ENCODE data around the gene MAML3. TPM values are rescaled to one million over a fixed set of nuclear protein-coding genes. Genes with fewer than 3 reads are reported as not detected.

The MAML3 gene
- total and polyA plus RNA-seq, 2 of the 13 experiments (the other 11 are each of a cell fraction or from before 2014, with no cell fraction given) = 0.05 to 0.13 TPM

DNA sequence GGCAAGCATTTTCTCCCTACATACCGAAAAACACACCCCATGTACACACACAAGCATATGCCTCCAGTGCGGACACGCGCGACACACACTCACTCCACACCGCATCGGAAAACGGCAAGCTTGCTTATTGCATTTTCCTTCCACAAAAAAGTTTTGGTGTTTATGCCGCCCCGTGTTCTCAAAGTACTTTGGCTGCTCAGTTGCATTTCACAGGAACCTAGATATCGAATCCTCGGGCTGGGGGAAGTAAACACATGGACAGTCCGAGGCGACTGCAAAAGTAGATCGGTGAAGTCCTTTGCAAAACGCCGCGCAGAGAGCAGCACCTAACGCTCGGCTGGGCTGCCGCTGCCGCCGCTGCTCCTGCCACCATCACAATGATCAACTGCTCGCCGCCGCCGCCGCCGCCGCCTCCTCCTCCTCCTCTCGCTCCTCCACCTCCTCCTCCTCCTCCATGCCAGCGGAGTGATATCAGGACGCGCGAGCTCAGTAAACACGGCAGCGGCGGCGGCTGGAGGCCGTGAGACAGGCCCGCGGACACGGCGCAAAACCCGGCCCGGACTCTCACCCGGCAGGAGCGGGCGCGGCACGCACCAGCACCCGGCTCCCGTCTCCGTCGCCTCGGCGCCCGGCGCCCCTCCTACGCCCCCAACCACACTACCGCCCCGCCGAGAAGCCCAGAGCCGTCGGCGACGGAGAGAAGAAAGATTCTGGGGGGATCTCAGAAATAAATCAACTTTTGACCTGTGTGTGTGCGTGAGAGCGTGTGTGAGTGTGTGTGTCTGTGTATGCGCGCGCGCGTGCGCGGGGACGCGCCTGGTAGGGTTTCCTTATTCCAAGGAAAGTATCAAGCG lies at the start of gene MAML3 (continued):
- TF ChIP-seq, protein P1, sequence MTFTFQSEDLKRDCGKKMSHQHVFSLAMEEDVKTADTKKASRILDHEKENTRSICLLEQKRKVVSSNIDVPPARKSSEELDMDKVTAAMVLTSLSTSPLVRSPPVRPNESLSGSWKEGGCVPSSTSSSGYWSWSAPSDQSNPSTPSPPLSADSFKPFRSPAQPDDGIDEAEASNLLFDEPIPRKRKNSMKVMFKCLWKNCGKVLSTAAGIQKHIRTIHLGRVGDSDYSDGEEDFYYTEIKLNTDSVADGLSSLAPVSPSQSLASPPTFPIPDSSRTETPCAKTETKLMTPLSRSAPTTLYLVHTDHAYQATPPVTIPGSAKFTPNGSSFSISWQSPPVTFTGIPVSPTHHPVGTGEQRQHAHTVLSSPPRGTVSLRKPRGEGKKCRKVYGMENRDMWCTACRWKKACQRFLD (CRISPR knock-in tag; IDR thresholded peaks at IDR 0.05; ENCODE audit: borderline replicate concordance) = no peak
- TF ChIP-seq RXRA (CRISPR knock-in tag; IDR thresholded peaks at IDR 0.05) (peak; percentile 66; the same call in 1 of the 2 replicates), THAP7 (CRISPR knock-in tag; IDR thresholded peaks at IDR 0.05) (no peak), CBX2 (IDR thresholded peaks at IDR 0.05; ENCODE audit: low read depth, low read length) (no peak), CBX2 (CRISPR knock-in tag; IDR thresholded peaks at IDR 0.05; ENCODE audit: low read depth) (peak; percentile 93; the same call in 1 of the 2 replicates), SRSF1 (optimal IDR thresholded peaks at IDR 0.05; ENCODE audit: low read depth, low read length) (peak; percentile 44), SALL1 (CRISPR knock-in tag; IDR thresholded peaks at IDR 0.05) (peak; percentile 86), ZNF740 (CRISPR knock-in tag; IDR thresholded peaks at IDR 0.05) (0 out of 2 replicates have a peak, but pooled peaks have one; percentile 27), GZF1 (CRISPR knock-in tag; IDR thresholded peaks at IDR 0.05) (no peak), PITX1 (CRISPR knock-in tag; IDR thresholded peaks at IDR 0.05) (no peak), NFKB2 (CRISPR knock-in tag; IDR thresholded peaks at IDR 0.05; ENCODE audit: borderline replicate concordance) (peak; percentile 89; the same call in 1 of the 2 replicates), JUNB (CRISPR knock-in tag; IDR thresholded peaks at IDR 0.05; ENCODE audit: borderline replicate concordance) (no peak), ZSCAN12 (CRISPR knock-in tag; IDR thresholded peaks at IDR 0.05) (no peak), CC2D1A (CRISPR knock-in tag; IDR thresholded peaks at IDR 0.05) (no peak), ZBTB4 (CRISPR knock-in tag; IDR thresholded peaks at IDR 0.05; ENCODE audit: borderline replicate concordance) (no peak), TGIF2 (CRISPR knock-in tag; IDR thresholded peaks at IDR 0.05) (peak; percentile 71; the same call in 1 of the 2 replicates), ZNF607 (CRISPR knock-in tag; IDR thresholded peaks at IDR 0.05; ENCODE audit: borderline replicate concordance) (peak; percentile 70; the same call in 1 of the 2 replicates), KDM6A (CRISPR knock-in tag; IDR thresholded peaks at IDR 0.05; ENCODE audit: low read depth) (no peak)
- TF ChIP-seq, protein P2, sequence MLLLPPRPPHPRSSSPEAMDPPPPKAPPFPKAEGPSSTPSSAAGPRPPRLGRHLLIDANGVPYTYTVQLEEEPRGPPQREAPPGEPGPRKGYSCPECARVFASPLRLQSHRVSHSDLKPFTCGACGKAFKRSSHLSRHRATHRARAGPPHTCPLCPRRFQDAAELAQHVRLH (CRISPR knock-in tag; IDR thresholded peaks at IDR 0.05; ENCODE audit: borderline replicate concordance, low read depth) = peak; percentile 72
- TF ChIP-seq, protein P3, sequence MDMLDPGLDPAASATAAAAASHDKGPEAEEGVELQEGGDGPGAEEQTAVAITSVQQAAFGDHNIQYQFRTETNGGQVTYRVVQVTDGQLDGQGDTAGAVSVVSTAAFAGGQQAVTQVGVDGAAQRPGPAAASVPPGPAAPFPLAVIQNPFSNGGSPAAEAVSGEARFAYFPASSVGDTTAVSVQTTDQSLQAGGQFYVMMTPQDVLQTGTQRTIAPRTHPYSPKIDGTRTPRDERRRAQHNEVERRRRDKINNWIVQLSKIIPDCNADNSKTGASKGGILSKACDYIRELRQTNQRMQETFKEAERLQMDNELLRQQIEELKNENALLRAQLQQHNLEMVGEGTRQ (IDR thresholded peaks at IDR 0.05; ENCODE audit: low read depth, low read length) = no peak
- TF ChIP-seq, protein P3 (CRISPR knock-in tag; IDR thresholded peaks at IDR 0.05; ENCODE audit: borderline replicate concordance) = no peak

Measured in HepG2 (cell line).